ENCODE measurements around the gene RNF40.

The RNF40 gene

GRCh38 chr16:30761928-30762902 lies at the start of gene RNF40, which contains the start of gene CFAP119:
Gene RNF40, plus strand, starts transcription at chr16:30762322. Its CDS starts 224 bp downstream, at chr16:30762546.
Gene CFAP119, minus strand, starts transcription at chr16:30762062. Its CDS starts 314 bp downstream, at chr16:30761748.
- peak; percentile 96 for DNase-seq

- DNase-seq = no peak
These were observed 46.2 kb upstream of the RNF40 start for GRCh38 chr16:30715750-30716445.

GRCh38 chr16:30720086-30720485 lies 42.0 kb upstream of the RNF40 start:
- no peak for DNase-seq

GRCh38 chr16:30720694-30721093 lies 41.4 kb upstream of the RNF40 start:
- DNase-seq = no peak

- no peak for DNase-seq
These were observed 41.0 kb upstream of the RNF40 start for GRCh38 chr16:30721167-30721566.

- no peak for DNase-seq
These were observed 40.5 kb upstream of the RNF40 start for GRCh38 chr16:30721606-30722005.

- no peak for DNase-seq
These were observed 39.7 kb upstream of the RNF40 start for GRCh38 chr16:30722443-30722842.

GRCh38 chr16:30722916-30723315 lies 39.2 kb upstream of the RNF40 start:
- no peak for DNase-seq

GRCh38 chr16:30723725-30724355 lies 38.3 kb upstream of the RNF40 start:
- no peak for DNase-seq

- DNase-seq = no peak
These were observed 37.3 kb upstream of the RNF40 start for GRCh38 chr16:30724641-30725417.

GRCh38 chr16:30725418-30725792 lies 36.7 kb upstream of the RNF40 start:
- no peak for DNase-seq

GRCh38 chr16:30728321-30728720 lies 33.8 kb upstream of the RNF40 start:
- no peak for DNase-seq

- DNase-seq = no peak
These were observed 33.0 kb upstream of the RNF40 start for GRCh38 chr16:30728899-30729672.

- DNase-seq = no peak
These were observed 30.7 kb upstream of the RNF40 start for GRCh38 chr16:30731411-30731810.

GRCh38 chr16:30736995-30737793 lies 24.9 kb upstream of the RNF40 start:
- no peak for DNase-seq

- DNase-seq = no peak
These were observed 24.1 kb upstream of the RNF40 start for GRCh38 chr16:30737794-30738648.

- no peak for DNase-seq
These were observed 22.9 kb upstream of the RNF40 start for GRCh38 chr16:30738984-30739951.
